Measurements from ENCODE around the gene VPS4A.
A peak's percentile ranks its signal among the peaks of the same experiment; 100 is the strongest.
"Not testable (repeated sequence)": the region's sequence is repeated elsewhere in the genome, so short reads cannot be mapped to it uniquely, and the experiment has no call there.

Gene VPS4A

GRCh38 chr16:69310653-69311532 is at the start of gene VPS4A:
Gene VPS4A, plus strand, starts transcription at chr16:69311350. Its CDS starts 162 bp downstream, at chr16:69311512.
- DNase-seq (ENCODE audit: low read depth): peak; percentile 96

GRCh38 chr16:69266334-69267063 is 44.7 kb upstream of the VPS4A start:
- no peak for DNase-seq (ENCODE audit: low read depth)

GRCh38 chr16:69267633-69268032 is 43.5 kb upstream of the VPS4A start:
- DNase-seq (ENCODE audit: low read depth): no peak

DNA sequence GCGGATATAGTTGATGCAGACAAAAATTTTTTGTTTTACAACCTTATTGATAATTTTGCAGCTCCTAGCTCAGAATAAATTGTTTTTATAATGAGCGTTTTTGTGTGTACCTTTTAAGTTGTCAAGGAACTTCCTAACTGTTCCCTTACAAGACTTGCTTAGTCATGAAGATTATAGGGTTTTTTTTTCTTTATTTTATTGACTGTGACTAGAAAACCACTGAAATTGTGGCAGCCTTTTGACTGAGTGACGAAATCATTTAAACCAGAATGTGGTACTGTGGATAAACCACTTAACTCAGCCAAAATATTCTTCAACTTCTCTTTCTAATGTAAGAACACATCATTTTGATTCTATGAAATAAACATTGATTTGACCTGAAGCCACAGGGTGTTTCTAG is 40.8 kb upstream of the VPS4A start:
- no peak for DNase-seq (ENCODE audit: low read depth)

DNA sequence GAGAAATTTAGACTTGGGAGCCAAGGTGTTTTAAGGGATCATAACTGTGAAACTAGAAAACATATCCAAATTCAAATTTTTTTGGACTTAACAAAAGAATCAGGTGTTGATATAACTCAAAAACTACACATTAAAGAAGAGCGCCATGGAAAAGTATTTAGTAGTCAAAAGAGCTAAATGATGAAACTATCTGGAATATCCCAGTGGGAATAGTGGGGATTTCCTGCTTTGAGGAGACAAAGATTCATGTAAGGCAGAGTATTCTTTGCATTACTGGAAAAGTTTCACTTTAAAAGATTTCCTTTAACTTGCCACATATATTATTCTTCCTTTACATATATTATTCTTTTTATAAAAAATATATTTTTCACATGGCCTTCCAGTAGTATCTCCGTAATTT is 40.3 kb upstream of the VPS4A start:
- DNase-seq (ENCODE audit: low read depth): no peak

- no peak for DNase-seq (ENCODE audit: low read depth)
Measured at GRCh38 chr16:69273009-69273408, 38.1 kb upstream of the VPS4A start.

DNA sequence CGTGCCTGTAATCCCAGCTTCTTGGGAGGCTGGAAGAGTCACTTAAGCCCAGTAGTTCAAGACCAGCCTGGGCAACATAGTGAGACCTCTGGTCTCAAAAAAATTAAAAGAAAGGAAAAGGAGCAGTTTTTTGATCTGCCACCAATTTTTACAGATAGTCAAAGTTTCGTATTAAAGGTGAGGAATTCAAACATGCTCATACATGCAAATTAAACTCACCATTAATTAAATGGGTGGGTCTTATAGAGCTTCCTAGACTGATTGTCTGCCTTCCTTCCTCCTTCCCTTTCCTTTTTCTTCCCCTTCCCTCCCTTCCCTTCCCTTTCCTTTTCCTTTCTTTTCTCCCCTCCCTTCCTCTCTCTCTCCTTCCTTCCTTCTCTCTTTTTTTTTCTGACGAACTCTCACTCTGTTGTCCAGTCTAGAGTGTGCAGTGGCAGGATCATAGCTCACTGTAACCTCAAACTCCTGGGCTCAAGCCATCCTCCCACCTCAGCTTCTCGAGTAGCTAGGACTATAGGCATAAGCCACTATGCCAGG is 36.4 kb upstream of the VPS4A start:
- DNase-seq (ENCODE audit: low read depth): no peak

GRCh38 chr16:69276148-69277115 is 34.7 kb upstream of the VPS4A start:
- DNase-seq (ENCODE audit: low read depth): no peak

- DNase-seq (ENCODE audit: low read depth): no peak
Measured at GRCh38 chr16:69277413-69277812, 33.7 kb upstream of the VPS4A start.

DNA sequence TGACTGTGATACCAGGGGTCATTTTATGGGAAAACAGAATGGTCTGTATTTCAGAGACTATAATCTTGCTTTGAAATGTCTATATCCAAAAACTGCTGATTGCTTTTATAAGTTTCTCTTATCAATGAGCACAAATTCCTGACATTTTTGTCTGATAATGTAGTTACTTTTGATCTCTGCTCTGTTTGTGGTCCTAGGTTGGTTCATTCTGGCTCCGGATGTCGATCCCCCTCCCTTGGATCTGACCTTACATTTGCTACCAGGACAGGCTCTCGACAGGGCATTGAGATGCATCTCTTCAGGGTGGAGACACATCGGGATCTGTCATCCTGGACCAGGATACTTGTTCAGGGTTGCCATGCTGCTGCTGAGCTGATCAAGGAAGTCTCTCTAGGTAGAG is 27.3 kb upstream of the VPS4A start:
- DNase-seq (ENCODE audit: low read depth): no peak

DNA sequence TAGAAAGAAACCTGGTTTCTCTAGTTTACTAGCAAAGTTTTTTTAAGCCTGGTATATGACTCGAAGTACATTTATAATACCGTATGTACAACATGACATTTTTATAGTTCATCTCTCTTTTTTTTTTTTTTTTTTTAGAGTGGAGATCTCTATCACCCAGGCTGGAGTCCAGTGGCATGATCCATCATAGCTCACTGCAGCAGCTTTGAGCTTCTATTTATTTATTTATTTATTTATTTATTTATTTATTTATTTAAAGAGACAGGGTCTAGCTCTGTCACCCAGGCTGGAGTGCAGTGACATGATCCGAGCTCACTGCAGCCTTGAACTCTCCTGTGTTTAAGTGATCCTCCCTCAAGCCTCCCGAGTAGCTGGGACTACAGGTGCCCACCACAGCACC is 25.9 kb upstream of the VPS4A start:
- DNase-seq (ENCODE audit: low read depth): no peak

- no peak for DNase-seq (ENCODE audit: low read depth)
Measured at GRCh38 chr16:69286941-69287713, 24.0 kb upstream of the VPS4A start.

DNA sequence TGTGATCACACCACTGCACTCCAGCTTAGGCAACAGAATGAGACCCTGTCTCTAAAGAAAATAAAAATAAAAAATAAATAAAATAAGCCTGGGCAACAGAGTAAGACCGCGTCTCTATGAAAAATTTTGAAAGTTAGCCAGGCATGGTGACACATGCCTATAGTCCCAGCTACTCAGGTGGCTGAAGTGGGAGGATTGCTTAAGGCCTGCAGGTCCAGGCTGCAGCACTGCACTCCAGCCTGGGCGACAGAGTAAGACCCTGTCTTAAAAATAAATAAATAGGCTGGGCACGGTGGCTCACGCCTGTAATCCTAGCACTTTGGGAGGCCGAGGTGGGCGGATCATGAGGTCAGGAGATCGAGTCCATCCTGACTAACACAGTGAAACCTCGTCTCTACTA is 19.5 kb upstream of the VPS4A start:
- not testable (repeated sequence) for DNase-seq (ENCODE audit: low read depth)

GRCh38 chr16:69293401-69293800 is 17.7 kb upstream of the VPS4A start:
- DNase-seq (ENCODE audit: low read depth): no peak

GRCh38 chr16:69294051-69294450 is 17.1 kb upstream of the VPS4A start:
- no peak for DNase-seq (ENCODE audit: low read depth)

DNA sequence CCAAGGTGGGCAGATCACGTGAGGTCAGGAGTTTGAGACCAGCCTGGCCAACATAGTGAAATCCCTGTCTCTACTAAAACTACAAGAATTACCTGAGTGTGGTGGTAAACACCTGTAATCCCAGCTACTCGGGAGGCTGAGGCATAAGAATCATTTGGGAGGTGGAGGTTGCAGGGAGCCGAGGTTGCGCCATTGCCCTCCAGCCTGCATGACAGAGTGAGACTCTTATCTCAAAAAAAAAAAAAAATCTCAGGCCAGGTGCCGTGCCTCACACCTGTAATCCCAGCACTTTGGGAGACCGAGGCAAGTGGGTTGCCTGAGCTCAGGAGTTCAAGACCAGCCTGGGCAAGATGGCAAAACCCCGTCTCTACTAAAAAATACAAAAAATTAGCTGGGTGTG is 14.4 kb upstream of the VPS4A start:
- DNase-seq (ENCODE audit: low read depth): not testable (repeated sequence)

- DNase-seq (ENCODE audit: low read depth): no peak
Measured at GRCh38 chr16:69298261-69298660, 12.9 kb upstream of the VPS4A start.

DNA sequence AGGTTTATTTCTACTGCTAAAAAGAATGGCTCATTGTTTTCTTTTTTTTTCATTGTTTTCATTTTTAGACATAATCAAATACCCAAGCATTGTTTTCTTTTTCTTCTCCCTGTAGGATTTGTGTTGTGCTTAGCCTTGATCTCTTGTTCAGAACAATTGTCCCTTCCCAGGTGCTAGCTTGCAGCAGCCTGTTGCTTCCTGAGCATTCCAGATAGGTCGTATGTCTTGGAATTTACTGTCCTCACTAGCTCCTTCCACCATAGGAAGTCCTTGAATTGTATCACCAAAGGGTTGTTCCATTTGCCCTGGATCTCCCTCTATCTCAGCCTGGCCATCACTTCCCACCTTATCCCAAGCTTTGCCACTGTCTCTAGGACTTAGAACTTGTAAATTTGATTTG is 10.0 kb upstream of the VPS4A start:
- DNase-seq (ENCODE audit: low read depth): no peak

DNA sequence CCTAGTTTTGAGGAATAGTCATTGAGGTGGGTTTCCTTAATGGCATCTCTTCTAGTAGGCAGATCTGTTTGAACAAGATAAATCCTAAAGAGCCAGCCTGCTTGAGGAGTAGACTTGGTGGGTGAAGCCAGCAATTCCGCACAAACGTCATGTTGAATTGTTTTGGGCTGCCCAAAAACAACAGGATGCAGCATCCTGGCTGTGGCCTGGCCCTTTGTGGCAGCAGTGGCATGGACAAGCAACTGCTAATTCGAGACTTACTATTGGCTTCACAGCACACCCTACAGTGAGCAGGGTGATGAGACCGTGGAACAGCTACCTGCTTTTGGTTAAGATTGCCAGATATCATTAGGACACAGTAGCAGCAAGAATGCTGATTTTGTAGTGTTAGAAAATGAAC is 9.3 kb upstream of the VPS4A start:
- no peak for DNase-seq (ENCODE audit: low read depth)

DNA sequence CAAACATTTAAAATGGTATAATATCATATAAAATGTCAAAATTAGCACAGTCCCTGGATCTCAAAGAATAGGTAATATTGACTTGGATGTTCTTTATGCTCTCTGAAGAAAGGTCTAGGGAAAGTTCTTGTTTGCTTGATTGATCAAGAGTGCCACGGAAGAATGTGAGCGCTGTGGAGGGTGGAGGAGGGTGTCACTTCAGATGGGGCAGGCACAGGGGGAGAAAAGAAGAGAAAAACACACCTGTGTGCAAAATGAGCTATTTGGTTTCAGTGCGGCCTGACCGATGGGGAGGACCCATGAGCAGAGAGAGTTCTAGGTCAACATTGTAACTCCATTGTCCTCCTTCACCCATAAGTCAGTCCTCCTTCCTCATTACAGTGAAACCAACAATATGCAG is 8.8 kb upstream of the VPS4A start:
- no peak for DNase-seq (ENCODE audit: low read depth)

- DNase-seq (ENCODE audit: low read depth): no peak
Measured at GRCh38 chr16:69306031-69306430, 5.1 kb upstream of the VPS4A start.
